Lung (tissue), 12 donors: Measurements from ENCODE around the gene DYRK1A. TPM values are rescaled to one million over a fixed set of nuclear protein-coding genes. Genes with fewer than 3 reads are reported as not detected.

Experiments used
- ATAC-seq: fragments of 200-7000 bp; cut with Tn5 transposase; one replicate; pipeline ENCODE4 v1.9.1; 2020; ENCODE audit warnings: moderate number of reproducible peaks; ENCODE audit not compliant: insufficient read depth, low FRiP score
- DNase-seq, 3 donors: peaks; one replicate each; pipeline ENCODE4 v3.0.0-alpha.2; 2013 to 2017
- H3K27ac ChIP-seq, 2 donors: one replicate each; pipeline ENCODE4 v1.5.1; 2013; ENCODE audit warnings: mild to moderate bottlenecking in 2 of 2, moderate library complexity in 2 of 2, control low read depth in 1 of 2, inconsistent platforms in 1 of 2, low read depth in 1 of 2, low read length in 1 of 2
- H3K27me3 ChIP-seq, 3 donors: one replicate each; pipeline ENCODE4 v1.5.1; 2013; ENCODE audit warnings: low read length in 2 of 3; ENCODE audit not compliant: control insufficient read depth in 3 of 3, insufficient read depth in 3 of 3
- H3K36me3 ChIP-seq, 4 donors: one replicate each; pipeline ENCODE4 v1.5.1; 2013; ENCODE audit warnings: low read length in 4 of 4, mild to moderate bottlenecking in 1 of 4, moderate library complexity in 1 of 4; ENCODE audit not compliant: control insufficient read depth in 4 of 4, insufficient read depth in 4 of 4
- H3K4me1 ChIP-seq, 5 donors: one replicate each; pipeline ENCODE4 v1.5.1; 2013; ENCODE audit warnings: low read length in 5 of 5, mild to moderate bottlenecking in 2 of 5, moderate library complexity in 1 of 5; ENCODE audit not compliant: control insufficient read depth in 5 of 5, insufficient read depth in 5 of 5
- H3K4me3 ChIP-seq: one replicate; pipeline ENCODE4 v1.5.1; 2013; ENCODE audit warnings: mild to moderate bottlenecking, control low read depth, moderate library complexity
- H3K9ac ChIP-seq, 2 donors: one replicate each; pipeline ENCODE4 v1.5.1; 2013; ENCODE audit warnings: low read length in 2 of 2, control low read depth in 1 of 2; ENCODE audit not compliant: insufficient read depth in 1 of 2
- H3K9me3 ChIP-seq, 4 donors: one replicate each; pipeline ENCODE4 v1.5.1; 2013; ENCODE audit warnings: low read length in 3 of 4, mild to moderate bottlenecking in 1 of 4, moderate library complexity in 1 of 4; ENCODE audit not compliant: control insufficient read depth in 4 of 4, insufficient read depth in 3 of 4
- WGBS, 2 donors: extraction: QIAGEN DNeasy Blood & Tissue Kit; methylation state at CpG; one replicate each; pipeline ENCODE4 v1.1.7; 2013; 5-methylcytosine and 5-hydroxymethylcytosine counted together
- polyA plus RNA-seq, 2 donors: library from polyadenylated mRNA; stranded (reverse); fragments of 200-250 nt; gene quantifications; one replicate each; pipeline ENCODE4 v1.2.1, GENCODE V29; 2013
- total RNA-seq, 2 donors: library from RNA; depleted of rRNA in 1 of 2; stranded (reverse); fragments of >200 nt in 1 of 2; gene quantifications; one replicate each; pipeline ENCODE4 v1.2.1, GENCODE V29; 2014 to 2021
- TF ChIP-seq, protein P1 (sequence below): IDR thresholded peaks from 2 replicates; pipeline ENCODE4 v1.5.1; 2012; ENCODE audit warnings: mild to moderate bottlenecking; ENCODE audit errors: control extremely low read depth, extremely low read depth
- donor health status: control.
- donor health status: control.
- donor health status: Bipolar disorder and iron deficiency.
- donor health status: healthy.
- donor health status: DM: yes; HTN: yes; CAD: no.

DYRK1A gene
- total and polyA plus RNA-seq, 4 donors, result 22.1 to 149 (median 43.3) TPM

GRCh38 chr21:37483776-37484175 lies 117.2 kb downstream of the DYRK1A start:
- no peak for ATAC-seq
- H3K36me3 ChIP-seq, result peaks cover 4 to 27% (median 22%) of the 10 kb centered on the region in 4 donors

GRCh38 chr21:37484535-37485474 lies 118.2 kb downstream of the DYRK1A start:
- Histone ChIP-seq H3K4me3 (no peak overlapping the region), H3K36me3 (peaks cover 4 to 32% (median 23%) of the 10 kb centered on the region in 4 donors), H3K27ac (no peak overlapping the region), H3K27me3 (no peaks in the 10 kb centered on the region), H3K4me1 (no peaks in the 10 kb centered on the region), H3K9me3 (no peaks in the 10 kb centered on the region), H3K9ac (no peak overlapping the region)
- TF ChIP-seq, protein P1, sequence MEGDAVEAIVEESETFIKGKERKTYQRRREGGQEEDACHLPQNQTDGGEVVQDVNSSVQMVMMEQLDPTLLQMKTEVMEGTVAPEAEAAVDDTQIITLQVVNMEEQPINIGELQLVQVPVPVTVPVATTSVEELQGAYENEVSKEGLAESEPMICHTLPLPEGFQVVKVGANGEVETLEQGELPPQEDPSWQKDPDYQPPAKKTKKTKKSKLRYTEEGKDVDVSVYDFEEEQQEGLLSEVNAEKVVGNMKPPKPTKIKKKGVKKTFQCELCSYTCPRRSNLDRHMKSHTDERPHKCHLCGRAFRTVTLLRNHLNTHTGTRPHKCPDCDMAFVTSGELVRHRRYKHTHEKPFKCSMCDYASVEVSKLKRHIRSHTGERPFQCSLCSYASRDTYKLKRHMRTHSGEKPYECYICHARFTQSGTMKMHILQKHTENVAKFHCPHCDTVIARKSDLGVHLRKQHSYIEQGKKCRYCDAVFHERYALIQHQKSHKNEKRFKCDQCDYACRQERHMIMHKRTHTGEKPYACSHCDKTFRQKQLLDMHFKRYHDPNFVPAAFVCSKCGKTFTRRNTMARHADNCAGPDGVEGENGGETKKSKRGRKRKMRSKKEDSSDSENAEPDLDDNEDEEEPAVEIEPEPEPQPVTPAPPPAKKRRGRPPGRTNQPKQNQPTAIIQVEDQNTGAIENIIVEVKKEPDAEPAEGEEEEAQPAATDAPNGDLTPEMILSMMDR, result no peak
- ATAC-seq (no peak), DNase-seq (peak in 1 of 3 donors; percentile 27)
- 70 to 90% methylated on average over 7 of the region's 7 CpGs for WGBS, 2 donors

More at GRCh38 chr21:37483776-37484175, 117.2 kb downstream of the DYRK1A start:
- WGBS, 2 donors, result 94 to 96% methylated on average over 7 of the region's 7 CpGs
- Histone ChIP-seq H3K27me3 (no peaks in the 10 kb centered on the region), H3K27ac (no peak overlapping the region), H3K9me3 (no peaks in the 10 kb centered on the region), H3K9ac (no peak overlapping the region), H3K4me1 (peaks cover 0 to 6% (median 2%) of the 10 kb centered on the region in 5 donors), H3K4me3 (no peak overlapping the region)
- TF ChIP-seq, protein P1, result no peak
- DNase-seq, result no peak

- Histone ChIP-seq H3K9me3 (no peaks in the 10 kb centered on the region), H3K27ac (no peak overlapping the region), H3K9ac (no peak overlapping the region), H3K36me3 (peaks cover 10 to 28% (median 15%) of the 10 kb centered on the region in 4 donors), H3K27me3 (no peaks in the 10 kb centered on the region), H3K4me3 (no peak overlapping the region), H3K4me1 (no peaks in the 10 kb centered on the region)
- ATAC-seq (no peak), DNase-seq (no peak)
- 48 to 68% methylated on average over 1 of the region's 1 CpG for WGBS, 2 donors
- TF ChIP-seq, protein P1, result no peak
These were observed 123.0 kb downstream of the DYRK1A start for GRCh38 chr21:37489553-37489952.
